HepG2 (cell line): Measurements from ENCODE around the gene DTNB.

Experiments used
- CBX2 ChIP-seq, 2 experiments: fragments of 200-600 bp in 1 of 2; sonication (generic); formaldehyde crosslinking in 1 of 2; IDR thresholded peaks; 2 replicates each; pipeline versions ENCODE4 v1.7.0 to v1.8.1; 2018 to 2022; ENCODE audit warnings: low read depth in 2 of 2, low read length in 1 of 2, mild to moderate bottlenecking in 1 of 2, missing genetic modification reagents in 1 of 2
- EZH2 ChIP-seq: conservative IDR thresholded peaks from 2 replicates; pipeline ENCODE4 v1.6.1; 2012; ENCODE audit warnings: mild to moderate bottlenecking, low read depth, low read length, moderate library complexity
- FOXM1 ChIP-seq: sonication (generic); formaldehyde crosslinking; IDR thresholded peaks from 2 replicates; pipeline ENCODE4 v1.5.0; 2020; ENCODE audit warnings: missing genetic modification reagents
- HMGXB4 ChIP-seq, 2 experiments: sonication (generic) in 1 of 2; formaldehyde crosslinking in 1 of 2; IDR thresholded peaks; 2 replicates each; pipeline versions ENCODE4 v1.4.0 to v1.6.1; 2018 to 2020; ENCODE audit warnings: missing genetic modification reagents in 2 of 2, borderline replicate concordance in 1 of 2, low read depth in 1 of 2, mild to moderate bottlenecking in 1 of 2, missing biosample characterization in 1 of 2
- IRF9 ChIP-seq: sonication (generic); formaldehyde crosslinking; IDR thresholded peaks from 2 replicates; pipeline ENCODE4 v1.8.0; 2022; ENCODE audit warnings: missing genetic modification reagents, mild to moderate bottlenecking, borderline replicate concordance
- KLF9 ChIP-seq: IDR thresholded peaks from 2 replicates; pipeline ENCODE4 v1.6.1; 2016; ENCODE audit warnings: low read depth
- MAZ ChIP-seq, 2 experiments: sonication (generic) in 1 of 2; formaldehyde crosslinking in 1 of 2; IDR thresholded peaks; 2 replicates each; pipeline versions ENCODE4 v1.5.0 to v1.6.1; 2012 to 2020; ENCODE audit warnings: low read depth in 2 of 2, mild to moderate bottlenecking in 2 of 2, borderline replicate concordance in 1 of 2, improper control_type of control experiment in 1 of 2, low read length in 1 of 2, missing genetic modification reagents in 1 of 2, moderate library complexity in 1 of 2
- TCF12 ChIP-seq, 2 experiments: fragments of 450-650 bp in 1 of 2; sonication (generic) in 1 of 2; formaldehyde crosslinking in 1 of 2; IDR thresholded peaks; 2 replicates each; pipeline versions ENCODE4 v1.6.1 to v1.8.0; 2017 to 2022; ENCODE audit warnings: antibody characterized with exemption in 1 of 2, mild to moderate bottlenecking in 1 of 2, missing genetic modification reagents in 1 of 2, moderate library complexity in 1 of 2
- ZNF317 ChIP-seq: sonication (generic); formaldehyde crosslinking; IDR thresholded peaks from 2 replicates; pipeline ENCODE4 v1.5.0; 2020; ENCODE audit warnings: mild to moderate bottlenecking, missing genetic modification reagents

GRCh38 chr2:25673300-25674076, at the start of gene DTNB:
- TF ChIP-seq EZH2 (no peak), HMGXB4 (CRISPR knock-in tag; IDR thresholded peaks at IDR 0.05; ENCODE audit: borderline replicate concordance in 1 of 2, low read depth in 1 of 2) (no peak; a peak in 1 of 4 replicates), KLF9 (CRISPR knock-in tag) (no peak), FOXM1 (CRISPR knock-in tag) (no peak), IRF9 (CRISPR knock-in tag) (peak; percentile 45; the same call in 1 of the 2 replicates), CBX2 (IDR thresholded peaks at IDR 0.05; ENCODE audit: low read depth, low read length) (no peak), CBX2 (CRISPR knock-in tag; IDR thresholded peaks at IDR 0.05; ENCODE audit: low read depth) (no peak), MAZ (IDR thresholded peaks at IDR 0.05; ENCODE audit: borderline replicate concordance, low read depth, low read length) (0 out of 2 replicates have a peak, but pooled peaks have one; percentile 42), MAZ (CRISPR knock-in tag; IDR thresholded peaks at IDR 0.05; ENCODE audit: low read depth) (peak; percentile 85), TCF12 (IDR thresholded peaks at IDR 0.05) (no peak), TCF12 (CRISPR knock-in tag; IDR thresholded peaks at IDR 0.05) (peak; percentile 65; the same call in 1 of the 2 replicates), ZNF317 (CRISPR knock-in tag) (no peak)
